ENCODE results near the gene RNF135. TPM values are rescaled to one million over a fixed set of nuclear protein-coding genes. Genes with fewer than 3 reads are reported as not detected.

The RNF135 gene
- total RNA-seq, 1 experiment from 2014 or later = 11.2 TPM

DNA sequence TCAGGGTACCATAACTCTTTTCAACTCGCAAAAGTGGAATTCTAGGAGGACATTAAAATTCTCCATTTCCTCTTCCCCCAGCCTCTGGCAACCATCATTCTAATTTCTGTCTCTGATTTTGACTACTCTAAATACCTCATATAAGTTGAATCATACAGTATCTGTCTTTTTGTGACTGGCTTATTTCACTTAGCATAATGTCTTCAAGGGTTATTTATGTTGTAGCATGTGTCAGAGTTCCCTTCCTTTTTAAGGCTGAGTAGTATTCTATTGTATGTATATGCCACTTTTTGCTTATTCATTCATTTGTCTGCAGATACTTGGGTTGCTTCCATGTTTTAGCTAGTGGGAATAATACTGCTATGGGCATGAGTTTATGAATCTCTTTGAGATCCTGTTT is 12.0 kb downstream of the RNF135 start:
- Histone ChIP-seq H3K4me1 (ENCODE audit: control insufficient read depth in 1 of 2, insufficient read depth in 2 of 2, low read length in 2 of 2) (no peaks in the 10 kb centered on the region), H3K9me2 (ENCODE audit: insufficient read depth) (no peaks in the 10 kb centered on the region), H3K9ac (ENCODE audit: low read length) (no peak overlapping the region), H3K4me2 (ENCODE audit: low read length) (no peak overlapping the region), H3K36me3 (ENCODE audit: control insufficient read depth in 1 of 2, insufficient read depth in 2 of 2, low read length in 2 of 2) (no peaks in the 10 kb centered on the region), H2AFZ (ENCODE audit: low read depth, low read length, poor library complexity, severe bottlenecking) (no peak overlapping the region), H3K27ac (ENCODE audit: low read depth, low read length) (no peak overlapping the region), H3K79me2 (ENCODE audit: insufficient read depth, low read length) (no peaks in the 10 kb centered on the region), H3K9me3 (ENCODE audit: control insufficient read depth in 1 of 2, insufficient read depth in 1 of 2, low read depth in 1 of 2, low read length in 2 of 2) (no peaks in the 10 kb centered on the region), H3K27me3 (ENCODE audit: insufficient read depth, low read length) (no peaks in the 10 kb centered on the region), H3K4me3 (replicated peaks in 1 of 2; ENCODE audit: low read depth in 1 of 2, low read length in 2 of 2) (no peak overlapping the region), H4K20me1 (ENCODE audit: insufficient read depth) (no peaks in the 10 kb centered on the region)
- ChIA-PET POLR2A (no interaction called here), CTCF (no interaction called here), RAD21 (ENCODE audit: low non-redundant PET in 1 of 2, low total read pairs in 2 of 2, uncharacterized antibody in 2 of 2, unreplicated experiment in 2 of 2) (interaction anchor here in 1 of 2 experiments (0.7 kb wide), 1 partner anchor 392 kb away, joined by 5 read pairs; no protein-coding TSS in a partner anchor)
- ATAC-seq = no peak
- intact Hi-C loops (cut with micrococcal nuclease) = no loop called here
- TF ChIP-seq ELF1 (IDR thresholded peaks at IDR 0.05; ENCODE audit: borderline replicate concordance, low read depth) = no peak
- no peak for TF ChIP-seq TCF7L2 (IDR thresholded peaks at IDR 0.05; ENCODE audit: borderline replicate concordance, extremely low read depth, insufficient read depth, insufficient read length)
- no peak for TF ChIP-seq FOSL1 (IDR thresholded peaks at IDR 0.05; ENCODE audit: low read depth)
- no peak for TF ChIP-seq EZH2 (IDR thresholded peaks at IDR 0.05)
- TF ChIP-seq ZNF274 (IDR thresholded peaks at IDR 0.05; ENCODE audit: low read depth, low read length) = no peak
- TF ChIP-seq RAD21 (IDR thresholded peaks at IDR 0.05; ENCODE audit: low read depth) = no peak
- TF ChIP-seq POLR2AphosphoS5 (IDR thresholded peaks at IDR 0.05; ENCODE audit: low read depth, low read length) = no peak
- TF ChIP-seq SP1 (IDR thresholded peaks at IDR 0.05; ENCODE audit: low read depth) = no peak
- no peak for TF ChIP-seq ZFX (IDR thresholded peaks at IDR 0.05)
- no peak for TF ChIP-seq EZH2phosphoT487 (IDR thresholded peaks at IDR 0.05; ENCODE audit: borderline replicate concordance)
- TF ChIP-seq SRF (IDR thresholded peaks at IDR 0.05; ENCODE audit: low read depth) = no peak
- no peak for TF ChIP-seq CBX3 (IDR thresholded peaks at IDR 0.05; ENCODE audit: low read depth)
- no peak for TF ChIP-seq JUND (IDR thresholded peaks at IDR 0.05)
- TF ChIP-seq, protein P1, sequence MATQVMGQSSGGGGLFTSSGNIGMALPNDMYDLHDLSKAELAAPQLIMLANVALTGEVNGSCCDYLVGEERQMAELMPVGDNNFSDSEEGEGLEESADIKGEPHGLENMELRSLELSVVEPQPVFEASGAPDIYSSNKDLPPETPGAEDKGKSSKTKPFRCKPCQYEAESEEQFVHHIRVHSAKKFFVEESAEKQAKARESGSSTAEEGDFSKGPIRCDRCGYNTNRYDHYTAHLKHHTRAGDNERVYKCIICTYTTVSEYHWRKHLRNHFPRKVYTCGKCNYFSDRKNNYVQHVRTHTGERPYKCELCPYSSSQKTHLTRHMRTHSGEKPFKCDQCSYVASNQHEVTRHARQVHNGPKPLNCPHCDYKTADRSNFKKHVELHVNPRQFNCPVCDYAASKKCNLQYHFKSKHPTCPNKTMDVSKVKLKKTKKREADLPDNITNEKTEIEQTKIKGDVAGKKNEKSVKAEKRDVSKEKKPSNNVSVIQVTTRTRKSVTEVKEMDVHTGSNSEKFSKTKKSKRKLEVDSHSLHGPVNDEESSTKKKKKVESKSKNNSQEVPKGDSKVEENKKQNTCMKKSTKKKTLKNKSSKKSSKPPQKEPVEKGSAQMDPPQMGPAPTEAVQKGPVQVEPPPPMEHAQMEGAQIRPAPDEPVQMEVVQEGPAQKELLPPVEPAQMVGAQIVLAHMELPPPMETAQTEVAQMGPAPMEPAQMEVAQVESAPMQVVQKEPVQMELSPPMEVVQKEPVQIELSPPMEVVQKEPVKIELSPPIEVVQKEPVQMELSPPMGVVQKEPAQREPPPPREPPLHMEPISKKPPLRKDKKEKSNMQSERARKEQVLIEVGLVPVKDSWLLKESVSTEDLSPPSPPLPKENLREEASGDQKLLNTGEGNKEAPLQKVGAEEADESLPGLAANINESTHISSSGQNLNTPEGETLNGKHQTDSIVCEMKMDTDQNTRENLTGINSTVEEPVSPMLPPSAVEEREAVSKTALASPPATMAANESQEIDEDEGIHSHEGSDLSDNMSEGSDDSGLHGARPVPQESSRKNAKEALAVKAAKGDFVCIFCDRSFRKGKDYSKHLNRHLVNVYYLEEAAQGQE (IDR thresholded peaks at IDR 0.05; ENCODE audit: low read depth) = no peak
- no peak for TF ChIP-seq EGR1 (IDR thresholded peaks at IDR 0.05; ENCODE audit: low read depth)
- TF ChIP-seq CEBPB (IDR thresholded peaks at IDR 0.05; ENCODE audit: low read depth) = no peak
- no peak for DNase-seq (ENCODE audit: low read depth, low spot score)
- BruUV-seq (replicated peaks) = no TSS peak

Data from HCT116 (cell line).